Measurements from ENCODE around the gene PARD6B.

GRCh38 chr20:50794846-50795634, 63.7 kb downstream of the PARD6B start, which contains the start of gene BCAS4:
- TF ChIP-seq EZH2 (IDR thresholded peaks at IDR 0.05; ENCODE audit: borderline replicate concordance) (no peak), CTCF (IDR thresholded peaks at IDR 0.05; ENCODE audit: poor library complexity) (peak; percentile 64), EZH2phosphoT487 (IDR thresholded peaks at IDR 0.05; ENCODE audit: low read depth, severe bottlenecking, unreplicated experiment) (no peak)
